Activated CD4-positive, alpha-beta T cell treated with anti-CD3 and anti-CD28 coated beads, Interleukin-10, Interleukin-2, amounts not matched to agents 100 ng/mL and 50 ng/mL, durations not matched to agents 16 hours and 8 hours (primary cell): Measurements from ENCODE around the gene NT5C.
"Not testable (repeated sequence)": the region's sequence is repeated elsewhere in the genome, so short reads cannot be mapped to it uniquely, and the experiment has no call there.

Experiments
- DNase-seq: peaks from one replicate; pipeline ENCODE4 v3.0.0-alpha.2; 2020

Gene NT5C

GRCh38 chr17:75131278-75132017, at the start of gene NT5C:
NT5C (minus strand) TSS chr17:75131742; CDS start chr17:75131707, 35 bp downstream.
- DNase-seq: peak; percentile 86

GRCh38 chr17:75181110-75181509, 49.6 kb upstream of the NT5C start:
- no peak for DNase-seq

DNA sequence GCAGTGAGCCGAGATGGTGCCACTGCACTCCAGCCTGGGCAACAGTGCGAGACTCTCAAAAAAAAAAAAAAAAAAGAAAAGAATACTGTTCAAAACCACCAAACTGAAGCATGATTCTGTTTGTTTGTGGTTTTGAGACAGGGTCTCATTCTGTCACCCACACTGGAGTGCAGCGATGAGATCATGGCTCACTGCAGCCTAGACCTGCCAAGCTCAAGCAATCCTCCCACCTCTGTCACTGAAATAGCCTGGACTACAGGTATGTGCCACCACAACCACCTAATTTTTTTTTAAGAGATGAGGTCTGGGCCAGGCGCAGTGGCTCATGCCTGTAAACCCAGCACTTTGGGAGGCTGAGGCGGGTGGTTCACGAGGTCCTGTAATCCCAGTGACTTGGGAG, 46.9 kb upstream of the NT5C start:
- DNase-seq: peak; percentile 24

GRCh38 chr17:75176625-75177024, 45.1 kb upstream of the NT5C start:
- no peak for DNase-seq

- DNase-seq: no peak
Measured at GRCh38 chr17:75174996-75175395, 43.5 kb upstream of the NT5C start.

DNA sequence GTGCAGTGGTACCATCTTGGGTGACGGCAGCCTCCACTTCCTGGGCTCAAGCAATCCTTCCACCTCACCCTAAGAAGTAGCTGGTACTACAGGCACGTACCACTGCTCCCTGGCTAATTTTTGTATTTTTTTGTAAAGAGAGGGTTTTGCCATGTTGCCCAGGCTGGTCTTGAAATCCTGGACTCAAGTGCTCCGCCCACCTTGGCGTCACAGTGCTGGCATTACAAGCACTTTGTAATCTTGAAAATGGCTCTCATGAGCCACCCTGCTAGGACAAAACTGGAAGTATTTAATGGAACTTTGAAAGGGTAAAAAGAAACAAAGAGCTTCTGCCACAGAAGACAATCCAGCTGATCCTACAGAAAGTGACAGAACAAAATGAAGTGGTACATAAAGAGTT, 42.0 kb upstream of the NT5C start:
- no peak for DNase-seq

DNA sequence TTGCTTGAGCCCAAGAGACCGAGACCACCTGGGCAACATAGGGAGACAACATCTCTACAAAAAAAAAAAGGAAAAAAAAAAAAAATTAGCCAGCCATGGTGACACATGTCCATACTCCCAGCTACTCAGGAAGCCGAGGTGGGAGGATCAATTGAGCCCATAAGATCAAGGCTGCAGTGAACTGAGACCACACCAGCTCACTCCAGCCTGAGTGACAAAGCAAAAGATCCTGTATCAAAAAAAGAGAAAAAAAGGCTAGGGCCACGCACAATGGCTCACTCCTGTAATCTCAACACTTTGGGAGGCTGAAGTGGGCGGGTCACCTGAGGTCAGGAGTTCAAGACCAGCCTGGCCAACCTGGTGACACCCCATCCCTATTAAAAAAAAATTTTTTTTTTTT, 37.5 kb upstream of the NT5C start:
- DNase-seq: no peak

GRCh38 chr17:75164606-75165005, 33.1 kb upstream of the NT5C start:
- not testable (repeated sequence) for DNase-seq

- no peak for DNase-seq
Measured at GRCh38 chr17:75163074-75163473, 31.5 kb upstream of the NT5C start.

GRCh38 chr17:75160211-75160610, 28.7 kb upstream of the NT5C start:
- DNase-seq: no peak

- no peak for DNase-seq
Measured at GRCh38 chr17:75159196-75160031, 27.9 kb upstream of the NT5C start.

GRCh38 chr17:75158480-75158879, 26.9 kb upstream of the NT5C start:
- DNase-seq: not testable (repeated sequence)

DNA sequence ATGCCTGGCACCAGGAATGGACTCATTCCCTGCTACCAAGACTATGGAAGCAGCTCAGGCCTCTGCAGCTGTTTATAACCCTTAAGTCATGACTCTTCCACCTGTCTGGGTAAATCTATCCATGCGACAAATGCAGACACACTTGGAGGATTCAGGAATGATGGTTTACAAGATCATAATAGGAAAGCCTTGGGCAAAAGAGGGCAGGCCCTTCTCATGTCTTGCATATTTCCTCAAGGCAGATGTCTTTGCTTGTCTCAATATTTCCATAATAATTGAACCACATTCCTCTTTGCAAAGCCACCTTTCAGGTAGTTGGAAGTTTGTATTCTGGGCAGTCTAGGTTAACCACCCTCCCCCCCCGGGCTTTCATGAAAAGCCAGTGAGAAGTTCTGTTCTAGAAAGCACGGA, 23.7 kb upstream of the NT5C start:
- no peak for DNase-seq

GRCh38 chr17:75154195-75155106, 22.9 kb upstream of the NT5C start, which contains the start of gene JPT1:
JPT1 (minus strand) TSS chr17:75154512; CDS start chr17:75154397, 115 bp downstream.
- DNase-seq: peak; percentile 100

DNA sequence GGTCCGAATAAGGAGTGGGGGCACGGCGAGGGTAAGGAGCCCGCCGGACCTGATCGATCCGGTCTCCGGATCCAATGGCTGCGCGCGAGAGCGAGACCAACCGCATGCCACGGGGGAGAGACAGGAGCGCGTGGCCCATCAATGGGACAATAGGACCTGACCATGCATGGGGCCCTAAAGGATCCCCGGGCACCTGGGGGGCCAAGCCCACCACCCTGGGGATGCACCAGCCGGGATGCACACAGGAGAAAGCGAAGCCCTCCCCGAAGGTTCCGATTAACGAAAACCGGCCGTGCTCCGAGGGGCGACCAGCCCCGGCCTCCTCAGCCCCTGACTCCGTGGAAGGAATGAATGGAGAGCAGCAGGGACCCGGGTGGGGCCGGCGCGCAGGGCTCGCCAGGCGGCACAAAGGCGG, 22.2 kb upstream of the NT5C start:
- peak; percentile 54 for DNase-seq

DNA sequence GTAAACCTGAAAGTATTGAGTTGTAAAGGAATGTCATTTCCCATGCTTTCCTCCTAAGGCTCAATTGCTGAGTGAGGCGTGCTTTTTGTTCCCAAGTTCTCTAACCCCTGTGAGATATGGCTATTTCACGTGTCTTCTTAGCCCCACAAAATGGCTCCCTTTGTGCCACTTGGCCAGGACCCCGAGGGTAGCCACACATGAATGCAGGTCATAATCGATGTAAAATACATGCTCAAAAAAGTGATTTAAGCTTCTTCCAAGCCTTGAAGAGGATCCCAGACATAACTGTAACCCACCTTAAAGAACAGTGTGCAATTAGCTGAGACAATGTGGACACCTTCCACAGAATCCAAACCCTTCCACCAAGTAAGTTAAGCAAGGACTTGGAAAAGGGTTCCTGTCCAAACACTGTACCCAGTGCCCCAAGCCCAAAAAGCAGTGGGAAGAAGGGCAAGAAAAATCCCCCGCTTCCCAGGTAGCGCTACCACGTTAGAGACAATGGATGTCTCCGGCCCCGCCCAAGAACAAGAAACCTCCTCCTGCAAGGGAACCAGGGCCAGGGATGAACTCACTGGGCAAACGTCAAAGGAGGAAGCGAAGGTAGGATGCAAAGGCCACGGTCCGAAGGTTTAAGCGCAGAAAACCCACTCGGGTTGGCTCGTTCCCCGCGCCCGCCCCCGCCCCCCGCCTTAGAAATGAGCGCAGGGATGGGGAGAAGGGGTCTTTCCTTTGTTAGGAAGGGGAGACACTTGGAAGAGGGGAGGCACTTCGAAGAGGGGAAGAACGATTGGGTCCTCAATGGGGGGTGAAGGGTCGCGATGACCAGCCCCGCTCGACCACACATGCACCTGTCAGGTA, 21.6 kb upstream of the NT5C start:
- peak; percentile 64 for DNase-seq

DNA sequence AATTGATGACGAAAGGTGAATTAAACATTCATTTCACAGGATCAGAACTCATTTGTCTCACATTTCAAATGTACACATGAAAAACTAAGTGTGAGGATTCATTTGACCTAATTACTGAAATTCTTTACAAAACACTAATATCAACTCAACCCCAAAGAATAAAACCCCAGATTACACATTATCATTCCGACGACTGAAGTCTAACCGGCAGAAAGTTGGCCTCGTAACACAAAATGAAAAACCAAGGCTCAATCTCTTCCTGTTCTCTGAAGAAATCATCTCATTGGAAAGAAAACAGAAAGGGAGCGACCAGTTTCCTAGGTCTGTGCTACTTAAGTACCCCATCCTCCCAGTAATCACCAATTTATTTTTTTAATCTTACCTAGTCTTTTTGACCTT, 21.0 kb upstream of the NT5C start:
- DNase-seq: no peak

- peak; percentile 40 for DNase-seq
Measured at GRCh38 chr17:75151930-75152329, 20.4 kb upstream of the NT5C start.

GRCh38 chr17:75147878-75148546, 16.5 kb upstream of the NT5C start:
- DNase-seq: no peak

GRCh38 chr17:75146592-75146991, 15.1 kb upstream of the NT5C start:
- no peak for DNase-seq

DNA sequence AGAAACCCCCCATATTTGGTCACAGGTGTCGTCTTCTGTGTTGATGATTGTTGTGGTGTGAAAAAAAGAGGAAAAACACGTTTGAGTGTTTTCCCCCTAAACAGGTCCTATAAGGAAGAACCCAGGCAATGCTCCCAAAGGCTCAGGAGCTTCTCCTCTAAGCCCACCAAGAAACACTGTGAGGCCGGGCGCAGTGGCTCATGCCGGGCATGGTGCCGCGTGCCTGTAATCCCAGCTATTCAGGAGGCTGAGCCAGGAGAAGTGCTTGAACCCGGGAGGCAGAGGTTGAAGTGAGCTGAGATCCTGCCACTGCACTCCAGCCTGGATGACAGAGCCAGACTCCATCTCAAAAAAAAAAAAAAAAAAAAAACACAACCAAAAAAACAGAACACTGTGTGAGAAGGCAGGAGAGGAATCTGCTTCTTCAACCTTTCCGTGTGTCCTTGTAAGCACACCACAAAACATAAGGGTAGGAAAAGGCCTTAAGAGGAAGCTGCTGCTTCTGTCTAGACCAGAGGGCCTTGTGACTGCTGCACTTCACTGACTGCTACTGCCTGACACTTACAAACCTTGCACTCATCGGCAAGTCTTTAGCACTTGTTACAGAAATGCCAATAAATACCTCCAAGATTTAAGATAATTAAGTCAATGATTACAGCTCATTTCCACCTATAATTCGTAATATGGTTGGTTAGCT, 13.4 kb upstream of the NT5C start:
- DNase-seq: no peak
